Skeletal muscle tissue (tissue), 4 donors: Measurements from ENCODE around the gene TMEM181. TPM values are rescaled to one million over a fixed set of nuclear protein-coding genes. Genes with fewer than 3 reads are reported as not detected.
A peak's percentile ranks its signal among the peaks of the same experiment; 100 is the strongest.
"Not testable (repeated sequence)": the region's sequence is repeated elsewhere in the genome, so short reads cannot be mapped to it uniquely, and the experiment has no call there.

Experiments used
- H3K27ac ChIP-seq: one replicate; pipeline ENCODE4 v1.7.0; 2013; ENCODE audit warnings: mild to moderate bottlenecking, low read depth, low read length, inconsistent platforms
- H3K27me3 ChIP-seq, 3 donors: one replicate each; pipeline ENCODE4 v1.7.0; 2013; ENCODE audit warnings: low read length in 3 of 3; ENCODE audit not compliant: control insufficient read depth in 3 of 3, insufficient read depth in 3 of 3
- H3K36me3 ChIP-seq, 3 donors: one replicate each; pipeline ENCODE4 v1.7.0; 2013; ENCODE audit warnings: low read length in 3 of 3; ENCODE audit not compliant: control insufficient read depth in 3 of 3, insufficient read depth in 3 of 3
- H3K4me1 ChIP-seq, 3 donors: one replicate each; pipeline ENCODE4 v1.7.0; 2013; ENCODE audit warnings: low read length in 3 of 3, mild to moderate bottlenecking in 3 of 3; ENCODE audit not compliant: control insufficient read depth in 3 of 3, insufficient read depth in 3 of 3
- H3K4me3 ChIP-seq, 3 donors: one replicate each; pipeline ENCODE4 v1.7.0; 2013; ENCODE audit warnings: low read length in 3 of 3
- H3K9ac ChIP-seq, 3 donors: one replicate each; pipeline ENCODE4 v1.7.0; 2013; ENCODE audit warnings: low read length in 3 of 3, mild to moderate bottlenecking in 3 of 3, moderate library complexity in 2 of 3, low read depth in 1 of 3
- H3K9me3 ChIP-seq, 3 donors: one replicate each; pipeline ENCODE4 v1.7.0; 2013; ENCODE audit warnings: low read length in 3 of 3; ENCODE audit not compliant: control insufficient read depth in 3 of 3
- total RNA-seq: library from RNA; depleted of rRNA; stranded (reverse); fragments of >200 nt; gene quantifications from one replicate; pipeline ENCODE4 v1.2.3, GENCODE V29; 2014
- donor health status: Osteomylitis.

The TMEM181 gene
- total RNA-seq, 1 donor from 2014 or later: 17.2 TPM

- peak overlapping the region; percentile 72 to 82 (median 78) for H3K4me3 ChIP-seq
- H3K27ac ChIP-seq: peak overlapping the region; percentile 65
- H3K4me1 ChIP-seq: peaks cover 26 to 39% (median 38%) of the 10 kb centered on the region in 3 donors
- H3K27me3 ChIP-seq: no peaks in the 10 kb centered on the region
- H3K9me3 ChIP-seq: no peaks in the 10 kb centered on the region
- peak overlapping the region; percentile 67 to 85 (median 84) for H3K9ac ChIP-seq
- H3K36me3 ChIP-seq: peaks cover 0 to 3% (median 2%) of the 10 kb centered on the region in 3 donors
Observed at GRCh38 chr6:158663625-158664165, 103.8 kb downstream of the TMEM181 start.

DNA sequence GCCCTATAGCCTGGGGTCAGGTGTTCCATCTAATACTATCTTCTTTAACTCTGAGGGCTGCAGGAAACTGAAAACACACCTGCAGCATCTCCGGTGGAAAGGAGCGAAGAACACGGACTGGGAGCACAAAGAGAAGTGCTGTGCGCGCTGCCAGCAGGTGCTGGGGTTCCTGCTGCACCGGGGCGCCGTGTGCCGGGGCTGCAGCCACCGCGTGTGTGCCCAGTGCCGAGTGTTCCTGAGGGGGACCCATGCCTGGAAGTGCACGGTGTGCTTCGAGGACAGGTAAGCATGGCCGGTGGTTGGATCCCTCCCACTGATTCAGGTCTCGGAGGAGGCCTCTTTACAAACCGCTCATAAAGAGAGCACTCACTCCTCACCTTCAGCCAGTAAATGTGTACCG, 105.4 kb downstream of the TMEM181 start:
- H3K27ac ChIP-seq: no peak overlapping the region
- peaks cover 26 to 46% (median 39%) of the 10 kb centered on the region in 3 donors for H3K4me1 ChIP-seq

GRCh38 chr6:158666628-158667359, 106.9 kb downstream of the TMEM181 start:
- H3K4me3 ChIP-seq: peak overlapping the region in 2 of 3 donors; percentile 3 to 29

More for the DNA sequence above, 105.4 kb downstream of the TMEM181 start:
- Histone ChIP-seq H3K9me3 (no peaks in the 10 kb centered on the region), H3K36me3 (peaks cover 0 to 3% (median 2%) of the 10 kb centered on the region in 3 donors), H3K27me3 (no peaks in the 10 kb centered on the region), H3K9ac (no peak overlapping the region), H3K4me3 (no peak overlapping the region)

GRCh38 chr6:158667360-158667981, 107.6 kb downstream of the TMEM181 start:
- Histone ChIP-seq H3K27me3 (no peaks in the 10 kb centered on the region), H3K9me3 (no peaks in the 10 kb centered on the region), H3K4me1 (peaks cover 25 to 46% (median 37%) of the 10 kb centered on the region in 3 donors), H3K9ac (peak overlapping the region in 1 of 3 donors; percentile 10), H3K27ac (peak overlapping the region; percentile 63), H3K36me3 (peaks cover 0 to 3% (median 2%) of the 10 kb centered on the region in 3 donors), H3K4me3 (no peak overlapping the region)

More at GRCh38 chr6:158666628-158667359, 106.9 kb downstream of the TMEM181 start:
- H3K9me3 ChIP-seq: no peaks in the 10 kb centered on the region
- peaks cover 0 to 3% (median 2%) of the 10 kb centered on the region in 3 donors for H3K36me3 ChIP-seq
- peak overlapping the region; percentile 63 for H3K27ac ChIP-seq
- peaks cover 26 to 46% (median 39%) of the 10 kb centered on the region in 3 donors for H3K4me1 ChIP-seq
- H3K27me3 ChIP-seq: no peaks in the 10 kb centered on the region
- peak overlapping the region; percentile 10 to 57 (median 30) for H3K9ac ChIP-seq

GRCh38 chr6:158668707-158669103, 108.8 kb downstream of the TMEM181 start:
- Histone ChIP-seq H3K9me3 (no peaks in the 10 kb centered on the region), H3K27ac (no peak overlapping the region), H3K4me3 (no peak overlapping the region), H3K36me3 (peaks cover 0 to 3% (median 2%) of the 10 kb centered on the region in 3 donors), H3K4me1 (peaks cover 14 to 41% (median 27%) of the 10 kb centered on the region in 3 donors), H3K27me3 (no peaks in the 10 kb centered on the region), H3K9ac (no peak overlapping the region)

- no peaks in the 10 kb centered on the region for H3K27me3 ChIP-seq
- peaks cover 2 to 3% (median 2%) of the 10 kb centered on the region in 3 donors for H3K36me3 ChIP-seq
- H3K4me1 ChIP-seq: peaks cover 14 to 37% (median 24%) of the 10 kb centered on the region in 3 donors
- no peaks in the 10 kb centered on the region for H3K9me3 ChIP-seq
- H3K4me3 ChIP-seq: no peak overlapping the region
- no peak overlapping the region for H3K27ac ChIP-seq
- H3K9ac ChIP-seq: no peak overlapping the region
Observed at GRCh38 chr6:158669145-158670035, 109.5 kb downstream of the TMEM181 start.

DNA sequence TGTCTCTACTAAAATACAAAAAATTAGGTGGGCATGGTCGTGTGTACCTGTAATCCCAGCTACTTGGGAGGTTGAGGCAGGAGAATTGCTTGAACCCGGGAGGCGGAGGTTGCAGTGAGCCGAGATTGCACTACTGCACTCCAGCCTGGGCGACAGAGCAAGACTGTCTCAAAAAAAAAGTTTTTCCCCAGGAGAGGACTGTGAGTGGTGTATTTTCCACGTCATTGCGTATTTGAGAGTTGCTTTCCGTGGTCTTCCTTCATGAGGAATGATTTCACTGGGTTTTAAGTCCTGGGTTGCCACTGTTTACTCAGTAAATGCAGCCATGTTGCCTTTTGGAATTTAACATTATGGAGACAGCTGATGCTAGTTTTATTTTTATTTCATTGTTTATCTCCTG, 112.2 kb downstream of the TMEM181 start:
- H3K9me3 ChIP-seq, H3K4me3 ChIP-seq, H3K27ac ChIP-seq, H3K9ac ChIP-seq, H3K36me3 ChIP-seq, H3K27me3 ChIP-seq: not testable (repeated sequence)
- H3K4me1 ChIP-seq: peaks cover 5 to 16% (median 8%) of the 10 kb centered on the region in 3 donors

- H3K9ac ChIP-seq: no peak overlapping the region
- H3K27me3 ChIP-seq: no peaks in the 10 kb centered on the region
- peaks cover 0 to 13% (median 2%) of the 10 kb centered on the region in 3 donors for H3K4me1 ChIP-seq
- H3K9me3 ChIP-seq: no peaks in the 10 kb centered on the region
- no peak overlapping the region for H3K4me3 ChIP-seq
- H3K36me3 ChIP-seq: peaks cover 0 to 2% (median 0%) of the 10 kb centered on the region in 3 donors
- no peak overlapping the region for H3K27ac ChIP-seq
Observed at GRCh38 chr6:158672726-158673125, 112.8 kb downstream of the TMEM181 start.

DNA sequence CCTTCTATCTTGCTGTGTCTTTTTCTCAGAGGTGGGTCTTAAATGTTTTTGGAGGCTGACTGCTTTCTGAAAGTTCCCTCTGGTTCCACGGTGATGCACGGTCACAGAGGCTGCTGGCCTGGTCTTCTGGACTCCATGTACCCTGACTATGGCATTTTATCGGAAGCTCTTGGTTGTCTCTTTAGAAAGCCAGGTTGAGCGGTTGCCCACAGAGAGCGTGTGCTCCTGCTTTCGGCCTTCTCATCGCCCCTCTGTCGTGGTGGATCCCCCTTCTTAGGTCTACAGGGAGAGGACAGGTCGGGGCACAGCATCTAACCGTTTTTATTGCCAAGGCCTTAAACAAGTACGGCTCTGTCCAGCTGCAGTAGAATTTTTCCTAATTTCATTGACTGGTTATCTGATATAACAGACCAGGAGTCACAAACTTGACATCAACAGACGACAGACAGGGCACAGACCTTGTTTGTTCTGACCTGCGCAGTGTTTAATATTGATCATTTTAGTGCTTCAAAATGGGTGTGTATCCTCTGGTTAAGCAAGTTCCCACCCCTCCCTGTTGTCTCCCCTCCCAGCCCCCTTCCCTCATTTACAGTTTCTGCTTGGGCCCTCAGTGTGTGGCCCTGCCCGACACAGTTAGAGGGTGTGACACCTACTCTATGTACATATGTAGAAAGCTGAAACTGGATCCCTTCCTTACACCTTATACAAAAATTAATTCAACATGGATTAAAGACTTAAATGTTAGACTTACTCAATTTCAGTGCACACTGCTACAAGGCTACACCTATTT, 114.6 kb downstream of the TMEM181 start:
- Histone ChIP-seq H3K4me3 (no peak overlapping the region), H3K27me3 (no peaks in the 10 kb centered on the region), H3K27ac (no peak overlapping the region), H3K9ac (no peak overlapping the region), H3K9me3 (no peaks in the 10 kb centered on the region), H3K4me1 (peaks cover 0 to 3% (median 0%) of the 10 kb centered on the region in 3 donors), H3K36me3 (peaks cover 0 to 2% (median 0%) of the 10 kb centered on the region in 3 donors)
